Measurements from ENCODE around the gene CD40.
"Not testable (repeated sequence)": the region's sequence is repeated elsewhere in the genome, so short reads cannot be mapped to it uniquely, and the experiment has no call there.

CD40 gene

GRCh38 chr20:46117704-46118467 is at the start of gene CD40:
TSS of gene CD40 (plus strand) at chr20:46118314. CDS start at chr20:46118344, 30 bp downstream.
- peak; percentile 86 for DNase-seq

DNA sequence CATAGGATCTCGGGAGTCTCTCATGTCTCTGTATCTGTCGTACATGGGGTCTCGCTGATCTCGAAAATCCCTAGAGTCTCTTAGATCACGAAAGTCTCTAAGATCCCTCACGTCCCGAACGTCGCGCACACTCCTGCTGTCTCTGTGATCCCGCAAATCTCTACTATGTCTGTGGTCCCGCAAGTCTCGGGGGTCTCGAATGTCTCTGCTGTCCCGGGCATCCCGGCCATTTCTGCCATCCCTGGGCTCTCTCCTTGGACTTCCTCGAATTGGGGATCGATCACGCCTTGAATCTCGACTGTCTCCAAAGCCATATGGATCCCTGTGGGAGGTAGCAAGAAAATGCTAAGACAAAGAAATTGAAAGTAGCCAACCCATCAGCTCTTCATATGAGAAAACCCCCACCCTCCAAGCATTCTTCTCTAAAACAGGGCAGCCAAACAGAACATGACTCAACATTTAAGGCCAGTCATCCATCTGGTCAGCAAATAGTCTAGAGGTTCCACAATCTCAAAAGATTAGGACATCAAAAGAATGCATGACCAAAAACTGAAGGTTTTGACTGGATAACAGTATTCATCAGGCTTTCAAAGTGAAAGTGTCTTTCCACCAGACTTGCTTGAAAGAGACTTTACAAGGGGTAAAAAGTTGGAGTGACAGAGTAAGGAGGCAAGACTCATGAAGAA is 47.8 kb upstream of the CD40 start:
- no peak for DNase-seq

- no peak for DNase-seq
Measured at GRCh38 chr20:46071573-46071972, 46.5 kb upstream of the CD40 start.

DNA sequence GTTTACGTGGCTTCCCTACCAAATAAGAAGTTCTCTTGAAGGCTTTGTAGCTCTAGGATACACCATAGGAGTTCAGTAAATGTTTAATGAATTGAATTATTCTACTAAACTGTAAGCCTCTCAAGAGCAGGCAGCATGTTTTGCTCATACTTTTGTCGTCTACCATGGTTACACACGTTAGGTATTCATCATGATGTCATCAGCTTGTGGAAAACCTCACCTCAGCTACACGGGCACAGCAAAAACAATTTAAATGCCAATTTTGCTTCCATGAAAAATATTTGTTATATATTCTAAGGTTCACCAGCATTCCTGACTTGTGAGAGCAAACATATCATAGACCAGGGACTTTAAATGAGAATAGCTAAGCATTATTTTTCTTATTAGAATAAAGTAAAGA is 45.1 kb upstream of the CD40 start:
- no peak for DNase-seq

GRCh38 chr20:46073443-46073842 is 44.7 kb upstream of the CD40 start:
- DNase-seq: no peak

DNA sequence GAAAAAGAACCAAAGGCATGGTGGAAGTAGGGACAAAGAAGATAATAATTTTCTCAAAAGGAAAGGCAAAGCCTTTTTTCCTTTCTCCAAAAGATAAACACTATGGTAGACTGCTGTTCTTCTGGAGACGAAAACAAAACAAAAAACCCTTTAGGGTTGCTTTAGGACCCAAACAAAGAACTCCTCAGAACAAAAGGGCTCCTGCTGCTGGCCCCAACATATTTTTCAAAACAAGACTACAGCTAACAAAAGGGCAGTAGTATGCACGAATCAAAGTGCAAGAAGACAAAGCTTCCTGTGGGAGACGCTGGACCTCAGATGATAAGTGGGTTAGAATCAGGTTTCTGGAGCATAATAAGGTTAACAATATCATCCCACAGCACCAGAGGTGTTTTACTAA is 44.1 kb upstream of the CD40 start:
- DNase-seq: no peak

DNA sequence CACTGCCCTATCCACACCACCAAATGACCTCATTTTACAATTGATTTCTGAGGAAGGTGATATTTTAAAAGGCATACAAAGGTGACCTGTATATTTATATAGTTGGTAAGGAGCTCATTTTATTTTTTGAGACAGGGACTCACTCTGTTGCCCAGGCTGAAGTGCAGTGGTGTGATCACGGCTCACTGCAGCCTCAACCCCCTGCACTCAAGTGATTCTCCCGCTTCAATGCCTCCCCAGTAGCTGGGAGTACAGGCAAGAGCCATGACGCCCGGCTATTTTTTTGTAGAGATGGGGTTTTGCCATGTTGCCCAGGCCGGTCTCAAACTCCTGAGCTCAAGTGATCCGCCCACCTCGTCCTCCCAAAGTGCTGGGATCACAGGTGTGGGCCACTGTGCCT is 41.3 kb upstream of the CD40 start:
- DNase-seq: no peak

DNA sequence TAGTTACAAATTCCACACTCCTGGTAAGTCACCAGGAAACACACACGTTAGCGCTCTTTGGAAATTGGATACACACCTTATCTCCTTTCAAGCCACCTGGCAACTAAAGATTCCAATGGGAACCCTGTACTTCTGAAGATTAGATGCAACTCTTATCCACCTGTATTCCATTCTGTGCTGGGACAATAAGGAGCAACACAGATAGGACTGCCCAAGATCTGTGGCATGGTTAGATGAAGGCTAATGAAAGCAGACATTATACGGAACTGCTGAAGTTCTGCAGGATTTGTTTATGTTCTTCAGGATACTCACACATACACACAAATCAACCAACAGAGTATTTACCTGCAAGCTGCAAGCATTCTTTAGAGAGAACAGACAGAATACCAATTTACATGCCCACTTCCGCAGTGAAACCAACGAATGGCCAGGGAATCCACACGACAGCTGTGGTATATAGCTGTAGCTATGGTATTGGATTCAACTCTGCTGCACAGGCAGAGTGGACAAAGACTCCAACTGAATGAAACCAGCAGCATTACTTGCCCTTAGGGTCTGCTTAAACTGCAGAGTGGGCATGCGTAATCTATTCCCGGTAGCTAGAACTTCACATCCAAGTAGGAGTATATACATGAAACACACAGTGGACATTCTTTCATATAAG is 40.3 kb upstream of the CD40 start:
- DNase-seq: no peak

DNA sequence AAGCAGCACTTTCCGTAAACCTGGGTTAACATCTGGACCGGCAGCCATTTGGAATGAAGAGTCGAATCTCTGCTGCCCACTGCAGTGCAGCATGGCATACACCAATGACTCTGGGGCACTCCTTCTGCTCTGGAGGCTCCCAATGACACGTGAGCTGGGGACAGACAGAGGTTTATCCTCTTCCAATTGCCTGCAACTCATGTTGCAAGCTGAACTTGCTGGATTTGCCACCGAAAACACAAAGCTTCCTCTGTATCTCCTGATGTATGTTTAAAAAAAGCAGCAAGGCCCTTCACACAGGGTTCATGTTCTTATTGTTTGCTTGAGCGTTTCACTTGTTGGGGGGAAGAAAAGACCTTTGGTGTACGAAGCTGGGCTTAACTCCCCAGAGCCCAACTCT is 39.2 kb upstream of the CD40 start:
- no peak for DNase-seq

DNA sequence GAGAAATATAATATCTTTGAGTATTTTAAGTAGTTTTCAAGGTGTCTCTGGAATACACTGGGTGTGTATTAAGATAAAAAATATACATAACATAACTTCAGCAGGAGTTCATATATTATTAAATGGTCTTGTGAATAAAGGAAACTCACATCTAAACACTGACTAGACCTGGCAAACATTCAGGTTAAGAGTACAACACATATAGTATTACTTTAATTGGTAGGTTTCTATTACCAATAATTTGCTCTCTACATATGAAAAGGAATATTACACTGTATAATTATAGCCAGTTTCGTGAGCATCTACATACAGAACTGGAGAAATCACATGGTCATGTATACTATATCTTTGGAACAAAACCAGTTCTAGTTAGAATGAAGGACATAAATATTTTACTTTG is 37.0 kb upstream of the CD40 start:
- no peak for DNase-seq

DNA sequence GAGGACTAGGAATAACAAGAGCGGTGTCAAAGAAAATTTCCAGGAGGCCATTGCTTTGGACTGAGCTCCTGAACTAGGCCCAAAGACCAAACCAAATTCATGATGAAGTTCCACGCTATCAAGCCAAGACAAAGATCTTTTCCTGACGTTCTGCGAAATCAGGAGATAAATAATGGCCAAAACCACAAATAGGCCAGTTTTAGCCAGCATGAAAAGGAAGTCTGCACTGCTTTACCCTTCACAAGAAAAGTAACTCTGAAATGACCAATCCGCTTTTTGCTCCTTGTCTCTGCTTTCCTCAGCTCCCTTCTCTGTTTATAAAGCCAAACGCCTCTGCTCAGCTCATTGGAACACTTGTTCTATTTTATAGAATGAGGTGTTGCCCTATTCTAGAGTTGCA is 35.0 kb upstream of the CD40 start:
- no peak for DNase-seq

- no peak for DNase-seq
Measured at GRCh38 chr20:46083531-46084061, 34.5 kb upstream of the CD40 start.

- DNase-seq: no peak
Measured at GRCh38 chr20:46084805-46085178, 33.3 kb upstream of the CD40 start.

DNA sequence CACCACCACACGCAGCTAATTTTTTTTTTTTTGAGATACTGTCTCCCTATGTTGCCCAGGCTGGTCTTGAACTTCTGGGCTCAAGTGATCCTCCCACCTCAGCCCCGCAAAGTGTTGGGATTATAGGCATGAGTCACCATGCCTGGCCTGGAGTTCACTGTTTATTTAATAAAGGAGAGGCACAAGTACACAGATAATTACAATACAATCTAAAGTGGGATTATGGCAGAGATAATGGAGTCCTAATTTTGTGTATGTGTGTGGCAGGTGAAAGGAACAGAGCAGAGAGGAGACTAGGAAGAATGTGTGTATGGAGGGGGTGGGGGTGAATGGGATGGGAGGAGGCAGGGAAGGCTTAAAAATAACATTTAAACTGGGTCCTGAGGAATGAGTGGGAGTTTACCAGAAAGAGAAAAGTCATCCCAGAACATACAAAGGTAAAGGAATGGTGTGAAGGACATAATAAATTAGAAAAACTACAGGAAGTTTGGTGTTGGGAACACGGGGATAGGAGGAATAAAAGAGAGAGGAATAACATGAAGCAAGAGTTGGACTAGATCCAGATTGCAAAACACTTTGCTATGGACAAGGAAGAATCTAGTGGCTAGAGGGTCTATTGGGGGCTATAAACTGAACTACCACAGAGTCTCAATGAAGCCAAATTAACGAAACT is 32.8 kb upstream of the CD40 start:
- no peak for DNase-seq

- no peak for DNase-seq
Measured at GRCh38 chr20:46087161-46087560, 31.0 kb upstream of the CD40 start.

DNA sequence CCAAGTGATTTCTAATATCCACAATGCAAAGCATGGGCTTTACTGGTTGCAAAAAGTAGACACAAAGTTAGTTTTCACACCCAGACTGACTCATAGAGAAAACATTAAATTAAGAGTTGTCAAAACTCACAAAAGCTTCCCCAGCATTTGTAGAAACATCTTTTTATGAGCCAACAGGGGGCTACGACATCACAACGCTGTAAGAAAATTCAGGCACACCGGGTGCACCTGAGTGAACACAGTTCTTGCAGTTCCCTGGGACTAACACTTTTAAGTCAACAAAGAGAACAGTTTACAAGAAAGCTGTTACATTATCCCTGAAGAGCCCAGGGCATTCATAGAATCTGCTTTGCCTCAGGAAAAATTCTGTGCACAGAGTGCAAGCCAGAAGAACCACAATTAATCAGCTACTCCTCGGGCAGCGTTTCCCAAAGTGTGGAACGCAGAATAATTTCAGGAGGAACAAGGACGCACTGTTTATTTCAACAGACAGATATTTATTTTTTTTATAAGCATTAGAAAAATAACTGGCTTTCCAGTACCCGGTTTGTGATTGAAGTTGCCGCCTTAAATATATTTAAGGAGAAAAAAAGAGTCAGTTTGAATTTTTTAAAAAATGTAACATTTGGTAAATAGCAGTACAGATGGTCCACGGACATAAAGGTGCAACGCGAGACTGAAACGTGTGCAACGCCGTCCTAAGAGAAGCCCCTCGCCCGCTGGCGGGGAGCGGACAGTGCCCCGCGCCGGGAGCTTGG is 29.5 kb upstream of the CD40 start:
- no peak for DNase-seq

- no peak for DNase-seq
Measured at GRCh38 chr20:46089167-46089416, 29.0 kb upstream of the CD40 start.

- peak; percentile 96 for DNase-seq
Measured at GRCh38 chr20:46089417-46090388, 28.4 kb upstream of the CD40 start, which contains the start of gene NCOA5. TSS of gene NCOA5 (minus strand) at chr20:46089962. CDS start at chr20:46079424, 10,538 bp downstream.

GRCh38 chr20:46091622-46092535 is 26.2 kb upstream of the CD40 start:
- not testable (repeated sequence) for DNase-seq

DNA sequence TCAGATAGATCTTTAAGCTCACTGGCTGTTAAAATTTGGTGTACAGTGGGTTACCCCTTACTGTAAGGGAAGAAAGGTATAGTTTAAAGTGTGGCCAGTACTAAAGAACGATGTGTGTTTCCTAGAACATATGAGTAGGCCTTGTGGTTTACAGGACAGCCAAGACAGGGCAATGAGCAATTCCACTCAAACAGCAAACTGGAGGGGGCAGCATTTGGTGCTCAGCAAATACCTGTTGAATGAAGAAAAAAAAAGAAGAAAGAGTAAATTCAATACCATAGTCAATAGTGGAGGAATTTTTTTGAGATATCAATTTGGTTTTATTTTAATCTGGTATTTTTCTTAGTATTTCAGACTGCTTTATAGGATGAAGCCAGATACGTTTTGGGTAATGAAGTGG is 24.6 kb upstream of the CD40 start:
- no peak for DNase-seq
